IMR-90 (cell line): ENCODE data around the gene PATL2. TPM values are rescaled to one million over a fixed set of nuclear protein-coding genes. Genes with fewer than 3 reads are reported as not detected.

Source experiments
- ATAC-seq: fragments of 200-7000 bp; cut with Tn5 transposase; 2 replicates; pipeline ENCODE4 v1.9.1; 2020; ENCODE audit warnings: low read depth, mild to moderate bottlenecking, moderate library complexity
- BruUV-seq: library from RNA; stranded (reverse); fragments of 400-500 nt; replicated peaks from 2 replicates; lab custom pipeline; 2021; lab: Mats Ljungman, UMichigan
- CTCF ChIA-PET: fragments of 300-600 bp; formaldehyde crosslinking; extraction: SDS; loops from one replicate; lab custom pipeline; 2021; ENCODE audit warnings: antibody characterized with exemption; lab: Yijun Ruan, JAX
- POLR2A ChIA-PET: fragments of 300-600 bp; sonication (Branson Sonifier 250); formaldehyde crosslinking; loops from one replicate; lab custom pipeline; 2022; ENCODE audit warnings: antibody characterized with exemption; ENCODE audit not compliant: unreplicated experiment; lab: Charles Lee
- DNase-seq: peaks from one replicate; pipeline ENCODE4 v3.0.0; 2013
- H2AFZ ChIP-seq: replicated peaks from 2 replicates; pipeline ENCODE3; 2013; ENCODE audit warnings: low read length, mild to moderate bottlenecking; ENCODE audit not compliant: poor library complexity
- H2AK5ac ChIP-seq: 2 replicates; pipeline ENCODE4 v1.6.1; 2013; ENCODE audit warnings: low read depth, low read length, inconsistent platforms
- H2AK9ac ChIP-seq: replicated peaks from 2 replicates; pipeline ENCODE3; 2013; ENCODE audit warnings: mild to moderate bottlenecking, low read depth, low read length, moderate library complexity; ENCODE audit not compliant: poor library complexity
- H2BK120ac ChIP-seq: 2 replicates; pipeline ENCODE4 v1.6.1; 2013; ENCODE audit warnings: low read depth, low read length, inconsistent platforms
- H2BK15ac ChIP-seq: 3 replicates; pipeline ENCODE4 v1.6.1; 2013; ENCODE audit warnings: low read depth, low read length, inconsistent platforms
- H2BK20ac ChIP-seq: 2 replicates; pipeline ENCODE4 v1.6.1; 2013; ENCODE audit warnings: low read depth, mild to moderate bottlenecking, inconsistent platforms, low read length, moderate library complexity
- H2BK5ac ChIP-seq: 2 replicates; pipeline ENCODE4 v1.6.1; 2013; ENCODE audit warnings: mild to moderate bottlenecking, low read depth, low read length, inconsistent platforms; ENCODE audit not compliant: poor library complexity, severe bottlenecking
- H3K14ac ChIP-seq: replicated peaks from 2 replicates; pipeline ENCODE4 v1.6.1; 2013; ENCODE audit warnings: low read depth, low read length, inconsistent platforms
- H3K18ac ChIP-seq: 2 replicates; pipeline ENCODE4 v1.6.1; 2013; ENCODE audit warnings: low read depth, low read length, control low read depth
- H3K23ac ChIP-seq: 2 replicates; pipeline ENCODE4 v1.6.1; 2013; ENCODE audit warnings: low read depth, low read length, inconsistent platforms
- H3K27ac ChIP-seq: 2 replicates; pipeline ENCODE4 v1.5.1; 2013; ENCODE audit warnings: mild to moderate bottlenecking, control low read depth, low read length; ENCODE audit not compliant: insufficient read depth
- H3K27me3 ChIP-seq: 2 replicates; pipeline ENCODE4 v1.6.1; 2013; ENCODE audit warnings: low read length; ENCODE audit not compliant: control insufficient read depth, insufficient read depth
- H3K36me3 ChIP-seq: 2 replicates; pipeline ENCODE4 v1.6.1; 2013; ENCODE audit warnings: low read length, mixed read lengths; ENCODE audit not compliant: control insufficient read depth, insufficient read depth
- H3K4ac ChIP-seq: 2 replicates; pipeline ENCODE4 v1.6.1; 2013; ENCODE audit warnings: low read depth, low read length, inconsistent platforms
- H3K4me1 ChIP-seq: 2 replicates; pipeline ENCODE4 v1.6.1; 2013; ENCODE audit warnings: low read length, mixed read lengths; ENCODE audit not compliant: control insufficient read depth, insufficient read depth
- H3K4me2 ChIP-seq: 2 replicates; pipeline ENCODE4 v1.6.1; 2013; ENCODE audit warnings: low read depth, mild to moderate bottlenecking, control low read depth, low read length, moderate library complexity
- H3K4me3 ChIP-seq: 2 replicates; pipeline ENCODE4 v1.5.1; 2013; ENCODE audit warnings: low read depth, mild to moderate bottlenecking, control low read depth, low read length, moderate library complexity; ENCODE audit not compliant: insufficient read depth
- H3K56ac ChIP-seq: 2 replicates; pipeline ENCODE4 v1.6.1; 2013; ENCODE audit warnings: low read length, inconsistent platforms; ENCODE audit not compliant: insufficient read depth; ENCODE audit errors: extremely low read depth
- H3K79me1 ChIP-seq, 2 experiments: 2 replicates each; pipeline ENCODE4 v1.6.1; 2013; ENCODE audit warnings: low read length in 2 of 2, inconsistent platforms in 1 of 2, low read depth in 1 of 2
- H3K9ac ChIP-seq: 2 replicates; pipeline ENCODE4 v1.6.1; 2013; ENCODE audit warnings: low read depth, low read length, control low read depth
- H3K9me1 ChIP-seq: 2 replicates; pipeline ENCODE4 v1.6.1; 2013; ENCODE audit warnings: low read length, inconsistent platforms; ENCODE audit not compliant: insufficient read depth
- H3K9me3 ChIP-seq: 2 replicates; pipeline ENCODE4 v1.6.1; 2013; ENCODE audit warnings: low read length; ENCODE audit not compliant: control insufficient read depth, insufficient read depth
- H4K20me1 ChIP-seq: 2 replicates; pipeline ENCODE4 v1.6.1; 2013; ENCODE audit warnings: low read length, inconsistent platforms; ENCODE audit not compliant: insufficient read depth
- H4K5ac ChIP-seq: 2 replicates; pipeline ENCODE4 v1.6.1; 2013; ENCODE audit warnings: mild to moderate bottlenecking, low read depth, low read length, control low read depth
- H4K8ac ChIP-seq, 2 experiments: 2 replicates each; pipeline ENCODE4 v1.6.1; 2013; ENCODE audit warnings: low read depth in 2 of 2, low read length in 2 of 2, control low read depth in 1 of 2, inconsistent platforms in 1 of 2
- H4K91ac ChIP-seq: 2 replicates; pipeline ENCODE4 v1.6.1; 2013; ENCODE audit warnings: low read depth, low read length, inconsistent platforms; ENCODE audit not compliant: insufficient read depth
- RFX5 ChIP-seq: IDR thresholded peaks from 2 replicates; pipeline ENCODE4 v1.8.0; 2012; ENCODE audit warnings: low read depth, mild to moderate bottlenecking, low read length, moderate library complexity
- SMC3 ChIP-seq: fragments of 150-350 bp; IDR thresholded peaks from 2 replicates; pipeline ENCODE4 v1.6.1; 2016; ENCODE audit warnings: low read depth, mild to moderate bottlenecking, antibody characterized with exemption, low read length, moderate library complexity
- WGBS, 2 experiments: methylation state at CpG; one replicate each; pipeline versions ENCODE4 v1.1.5 to v1.1.7; 2013; ENCODE audit warnings: missing lambda C conversion rate in 2 of 2; ENCODE audit not compliant: insufficient read length in 1 of 2; ENCODE audit errors: extremely low coverage in 2 of 2; 5-methylcytosine and 5-hydroxymethylcytosine counted together
- dilution Hi-C: fragments of 300-500 bp; cut with HindIII; formaldehyde crosslinking; loops from one replicate; pipeline ENCODE4 v1.14.3; 2018; ENCODE audit warnings: low sequenced_read_pairs; ENCODE audit not compliant: unreplicated experiment
- in situ Hi-C: fragments of 300-500 bp; cut with MboI; formaldehyde crosslinking; loops from 3 replicates; pipeline ENCODE4 v1.14.3; 2019; ENCODE audit warnings: low sequenced_read_pairs, inconsistent platforms, mixed read lengths
- intact Hi-C: fragments of 100-400 bp; cut with micrococcal nuclease; formaldehyde crosslinking; loops from 2 replicates; pipeline ENCODE4 v1.10.0; 2022
- polyA plus RNA-seq, 3 experiments: library from polyadenylated mRNA; depleted of rRNA; stranded (reverse); fragments of >200 nt; gene quantifications; 2 replicates each; pipeline ENCODE4 v1.2.3, GENCODE V29; 2012; ENCODE audit warnings: low replicate concordance in 1 of 3
- total RNA-seq: library from RNA; depleted of rRNA; stranded (reverse); fragments of >200 nt; gene quantifications from 2 replicates; pipeline ENCODE4 v1.2.3, GENCODE V29; 2012
- TF ChIP-seq, protein P1 (sequence below): fragments of 150-350 bp; IDR thresholded peaks from 2 replicates; pipeline ENCODE4 v1.6.1; 2016; ENCODE audit warnings: low read depth, mild to moderate bottlenecking, low read length, moderate library complexity, borderline replicate concordance

PATL2 gene
- total and polyA plus RNA-seq, 2 of the 4 experiments (the other 2 are of a cell fraction), result 0.10 TPM; not detected in 1

DNA sequence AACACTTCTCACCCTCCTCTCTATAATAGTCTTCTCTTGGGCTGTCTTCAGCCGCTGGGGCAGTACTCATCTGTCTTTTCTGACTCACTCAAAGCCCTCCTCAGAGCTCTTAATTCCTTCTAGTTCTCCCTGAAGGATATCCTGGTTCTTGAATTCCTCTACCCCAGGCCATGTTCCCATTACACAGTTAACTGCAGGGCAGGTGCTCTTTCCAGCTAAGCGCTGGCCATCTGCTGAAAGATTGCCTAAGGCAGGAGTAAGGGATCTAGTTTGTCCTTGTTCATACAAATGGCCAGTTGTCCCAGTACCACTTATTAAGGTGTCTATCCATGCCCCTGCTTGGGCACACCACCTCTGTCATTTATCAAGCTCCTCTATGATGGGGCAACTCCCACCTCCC lies 37.5 kb downstream of the PATL2 start:
- BruUV-seq, result no TSS peak
- H3K56ac ChIP-seq, result no peak overlapping the region
- no peak overlapping the region for H2BK15ac ChIP-seq
- 25% methylated on average over 1 of the region's 2 CpGs; no CpG with 5 or more reads in 1 of the 2 experiments for WGBS, 2 experiments
- H3K14ac ChIP-seq, result no peak overlapping the region
- in situ Hi-C loops (no loop called here), dilution Hi-C loops (no loop called here), intact Hi-C loops (no loop called here)
- no peaks in the 10 kb centered on the region for H3K4me1 ChIP-seq
- H3K23ac ChIP-seq, result no peak overlapping the region
- no peak overlapping the region for H4K8ac ChIP-seq
- no peak for ATAC-seq
- no peak for DNase-seq
- H2AFZ ChIP-seq, result no peak overlapping the region
- H4K91ac ChIP-seq, result no peak overlapping the region
- H3K27ac ChIP-seq, result no peak overlapping the region
- no peak overlapping the region for H3K4me3 ChIP-seq
- no peak overlapping the region for H2BK120ac ChIP-seq
- H4K5ac ChIP-seq, result no peak overlapping the region
- H3K9me1 ChIP-seq, result no peaks in the 10 kb centered on the region; the same call in 1 of the 2 replicates
- H3K9ac ChIP-seq, result no peak overlapping the region
- H2BK5ac ChIP-seq, result no peak overlapping the region
- no peak overlapping the region for H2BK20ac ChIP-seq
- H3K18ac ChIP-seq, result no peak overlapping the region
- POLR2A ChIA-PET, result no interaction called here
- no peak overlapping the region for H3K4ac ChIP-seq
- no peaks in the 10 kb centered on the region for H3K79me1 ChIP-seq
- no peaks in the 10 kb centered on the region for H3K36me3 ChIP-seq
- peaks cover 37% of the 10 kb centered on the region for H3K27me3 ChIP-seq
- no peak overlapping the region for H3K4me2 ChIP-seq
- CTCF ChIA-PET, result no interaction called here
- H2AK5ac ChIP-seq, result no peak overlapping the region
- no peaks in the 10 kb centered on the region for H3K9me3 ChIP-seq
- no peaks in the 10 kb centered on the region for H4K20me1 ChIP-seq
- TF ChIP-seq SMC3 (no peak), RFX5 (no peak)
- TF ChIP-seq, protein P1, sequence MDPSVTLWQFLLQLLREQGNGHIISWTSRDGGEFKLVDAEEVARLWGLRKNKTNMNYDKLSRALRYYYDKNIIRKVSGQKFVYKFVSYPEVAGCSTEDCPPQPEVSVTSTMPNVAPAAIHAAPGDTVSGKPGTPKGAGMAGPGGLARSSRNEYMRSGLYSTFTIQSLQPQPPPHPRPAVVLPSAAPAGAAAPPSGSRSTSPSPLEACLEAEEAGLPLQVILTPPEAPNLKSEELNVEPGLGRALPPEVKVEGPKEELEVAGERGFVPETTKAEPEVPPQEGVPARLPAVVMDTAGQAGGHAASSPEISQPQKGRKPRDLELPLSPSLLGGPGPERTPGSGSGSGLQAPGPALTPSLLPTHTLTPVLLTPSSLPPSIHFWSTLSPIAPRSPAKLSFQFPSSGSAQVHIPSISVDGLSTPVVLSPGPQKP, result no peak
- H2AK9ac ChIP-seq, result no peak overlapping the region
